Ovary (tissue), 3 donors: ENCODE results near the gene CYGB.

ENCODE experiments used
- CTCF ChIP-seq, 3 donors: fragments of 450-650 bp in 2 of 3; fragments of 200-600 bp in 1 of 3; IDR thresholded peaks; one replicate each; pipeline versions ENCODE4 v1.5.1 to v1.8.0; 2016 to 2022; ENCODE audit warnings: antibody characterized with exemption in 3 of 3, mild to moderate bottlenecking in 1 of 3
- POLR2A ChIP-seq: fragments of 450-650 bp; IDR thresholded peaks from one replicate; pipeline ENCODE4 v1.6.1; 2017; ENCODE audit warnings: antibody characterized with exemption, mild to moderate bottlenecking, moderate library complexity
- donor health status: DM: no; HTN: no; CAD: no.

GRCh38 chr17:76517638-76518038 lies 19.9 kb downstream of the CYGB start:
- no peak for TF ChIP-seq POLR2A
- TF ChIP-seq CTCF (IDR thresholded peaks at IDR 0.05) = no peak
